GM06990 (cell line): ENCODE measurements around the gene SH2D3A.
"Not testable (repeated sequence)": the region's sequence is repeated elsewhere in the genome, so short reads cannot be mapped to it uniquely, and the experiment has no call there.

ENCODE experiments used
- DNase-seq: peaks from one replicate; pipeline ENCODE4 v3.0.0-alpha.2; 2011; ENCODE audit not compliant: insufficient read length; ENCODE audit errors: extremely low read depth
- H3K27me3 ChIP-seq: replicated peaks from 2 replicates; pipeline ENCODE4 v1.6.0; 2011; ENCODE audit warnings: low read length; ENCODE audit not compliant: control insufficient read depth, insufficient read depth
- H3K36me3 ChIP-seq: 2 replicates; pipeline ENCODE4 v1.5.1; 2011; ENCODE audit warnings: low read length; ENCODE audit not compliant: control insufficient read depth, insufficient read depth
- H3K4me3 ChIP-seq: replicated peaks from 2 replicates; pipeline ENCODE4 v1.5.1; 2011; ENCODE audit warnings: low read depth, mild to moderate bottlenecking, control low read depth, low read length
- CTCF ChIP-seq: IDR thresholded peaks from 2 replicates; pipeline ENCODE4 v1.5.1; 2011; ENCODE audit warnings: low read length, control low read depth, mild to moderate bottlenecking, inconsistent platforms; ENCODE audit not compliant: insufficient read depth, poor library complexity, severe bottlenecking

SH2D3A gene

GRCh38 chr19:6774821-6775707, 7.8 kb upstream of the SH2D3A start:
- no peak for TF ChIP-seq CTCF
- Histone ChIP-seq H3K36me3 (peaks cover 2% of the 10 kb centered on the region), H3K27me3 (no peaks in the 10 kb centered on the region), H3K4me3 (peak overlapping the region; percentile 14)
- no peak for DNase-seq

- no peak for TF ChIP-seq CTCF
- H3K27me3 ChIP-seq, result no peaks in the 10 kb centered on the region
- no peaks in the 10 kb centered on the region; the same call in none of the 2 replicates for H3K36me3 ChIP-seq
- H3K4me3 ChIP-seq, result peak overlapping the region; percentile 98
- peak; percentile 78 for DNase-seq
These were observed 6.2 kb upstream of the SH2D3A start for GRCh38 chr19:6773323-6773931.

GRCh38 chr19:6772866-6773322, 5.7 kb upstream of the SH2D3A start:
- no peaks in the 10 kb centered on the region; the same call in none of the 2 replicates for H3K36me3 ChIP-seq
- no peaks in the 10 kb centered on the region for H3K27me3 ChIP-seq
- no peak for TF ChIP-seq CTCF
- H3K4me3 ChIP-seq, result peak overlapping the region; percentile 98
- DNase-seq, result no peak

- Histone ChIP-seq H3K27me3 (no peaks in the 10 kb centered on the region), H3K4me3 (peak within 1 kb of the TSS; percentile 98), H3K36me3 (no peaks in the 10 kb centered on the region; the same call in none of the 2 replicates)
- peak; percentile 60 for TF ChIP-seq CTCF
- peak; percentile 92 for DNase-seq
These were observed 5.0 kb upstream of the SH2D3A start, which contains the start of gene VAV1 for GRCh38 chr19:6772028-6772865. VAV1 (plus strand) TSS chr19:6772708; CDS start chr19:6772808, 100 bp downstream.

GRCh38 chr19:6771648-6772027, 4.4 kb upstream of the SH2D3A start:
- H3K36me3 ChIP-seq, H3K27me3 ChIP-seq, H3K4me3 ChIP-seq, DNase-seq: not testable (repeated sequence)
